HG03469 (cell line): ENCODE measurements around the gene COX5B.
"Not testable (repeated sequence)": the region's sequence is repeated elsewhere in the genome, so short reads cannot be mapped to it uniquely, and the experiment has no call there.

Experiments
- ATAC-seq: cut with Tn5 transposase; IDR thresholded peaks from one replicate; pipeline ENCODE4 v1.9.1; 2021; ENCODE audit warnings: mild to moderate bottlenecking, moderate library complexity, moderate number of reproducible peaks; ENCODE audit not compliant: unreplicated experiment

Gene COX5B, protein sequence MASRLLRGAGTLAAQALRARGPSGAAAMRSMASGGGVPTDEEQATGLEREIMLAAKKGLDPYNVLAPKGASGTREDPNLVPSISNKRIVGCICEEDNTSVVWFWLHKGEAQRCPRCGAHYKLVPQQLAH

DNA sequence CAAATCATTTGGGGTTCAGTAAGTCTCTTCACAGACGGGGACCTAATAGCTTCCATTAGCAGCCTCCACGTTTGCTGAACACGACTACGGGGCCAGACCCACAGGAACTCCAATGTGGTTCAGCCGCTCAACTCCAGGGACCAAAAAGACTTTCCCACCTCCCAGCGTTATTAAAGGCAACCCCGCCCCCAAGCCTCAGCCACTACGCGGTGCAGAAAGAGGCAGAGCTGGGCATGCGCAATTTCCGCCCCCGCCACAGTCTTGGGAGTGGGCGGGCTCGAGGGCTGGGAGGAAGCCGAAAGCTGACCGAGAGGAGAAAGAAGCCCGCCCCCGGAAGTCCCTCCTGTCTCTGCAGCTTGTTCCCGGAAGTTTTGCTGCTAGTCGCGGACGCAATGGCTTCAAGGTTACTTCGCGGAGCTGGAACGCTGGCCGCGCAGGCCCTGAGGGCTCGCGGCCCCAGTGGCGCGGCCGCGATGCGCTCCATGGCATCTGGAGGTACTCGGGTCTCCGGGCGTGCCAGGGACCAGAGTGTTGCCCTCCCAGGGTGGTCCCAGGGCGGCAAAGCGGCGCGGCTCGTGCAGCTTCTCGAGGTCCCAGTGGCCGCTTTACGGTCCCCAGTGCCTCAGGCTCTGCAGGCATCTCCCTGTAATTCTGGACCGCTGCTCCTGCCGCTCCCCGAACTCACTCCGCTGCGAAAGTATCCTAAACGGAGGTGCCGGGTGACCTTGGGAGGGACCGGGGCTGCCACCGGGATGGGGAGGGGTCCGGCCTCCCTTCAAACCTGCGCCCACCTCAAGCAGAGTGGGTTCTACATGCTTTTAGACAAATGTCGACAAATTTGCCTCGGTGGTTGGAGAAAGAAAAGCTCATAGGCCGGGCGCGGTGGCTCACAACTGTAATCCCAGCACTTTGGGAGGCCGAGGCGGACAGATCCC is at the start of gene COX5B:
TSS of gene COX5B (plus strand) at position 368 of the 935 bp plus-strand sequence. CDS start at position 393, 25 bp downstream.
- peak; percentile 71 for ATAC-seq

DNA sequence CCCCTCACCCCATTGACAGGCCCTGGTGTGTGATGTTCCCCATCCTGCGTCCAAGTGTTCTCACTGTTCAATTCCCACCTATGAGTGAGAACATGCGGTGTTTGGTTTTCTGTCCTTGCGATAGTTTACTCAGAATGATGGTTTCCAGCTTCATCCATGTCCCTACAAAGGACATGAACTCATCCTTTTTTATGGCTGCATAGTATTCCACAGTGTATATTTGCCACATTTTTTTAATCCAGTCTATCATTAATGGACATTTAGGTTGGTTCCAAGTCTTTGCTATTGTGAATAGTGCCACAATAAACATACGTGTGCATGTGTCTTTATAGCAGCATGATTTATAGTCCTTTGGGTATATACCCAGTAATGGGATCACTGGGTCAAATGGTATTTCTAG is 49.7 kb upstream of the COX5B start:
- not testable (repeated sequence) for ATAC-seq

DNA sequence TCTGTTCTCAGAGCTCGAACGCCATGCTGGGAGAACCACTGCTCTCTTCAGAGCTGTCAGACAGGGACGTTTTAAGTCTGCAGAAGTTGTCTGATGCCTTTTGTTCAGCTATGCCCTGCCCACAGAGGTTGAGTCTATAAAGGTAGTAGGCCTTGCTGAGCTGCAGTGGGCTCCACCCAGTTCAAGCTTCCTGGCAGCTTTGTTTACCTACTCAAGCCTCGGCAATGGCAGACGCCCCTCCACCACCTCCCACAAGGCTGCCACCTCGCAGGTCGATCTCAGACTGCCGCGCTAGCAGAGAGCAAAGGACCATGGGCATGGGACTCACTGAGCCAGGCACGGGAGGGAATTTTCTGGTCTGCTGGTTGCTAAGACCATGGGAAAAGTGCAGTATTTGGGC is 44.3 kb upstream of the COX5B start:
- not testable (repeated sequence) for ATAC-seq

DNA sequence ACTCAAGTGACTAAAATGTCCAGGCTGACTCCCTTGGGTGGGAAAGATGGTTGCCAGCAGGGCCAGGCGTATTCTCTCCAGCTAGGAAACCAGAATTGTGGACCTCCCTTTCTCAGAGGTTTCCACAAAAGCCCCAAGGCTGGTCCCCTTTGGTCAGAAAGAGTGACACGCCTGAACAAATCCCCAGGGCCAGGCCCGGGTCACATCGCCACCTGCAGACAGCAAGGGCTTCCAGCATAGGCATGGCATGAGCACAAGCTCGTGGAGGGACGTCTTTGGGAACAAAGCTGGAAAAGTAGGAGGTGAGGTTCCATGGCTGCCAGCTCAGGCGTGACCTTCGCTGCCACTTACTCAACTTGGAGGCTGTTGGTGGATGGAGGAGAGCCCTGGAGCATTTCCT is 40.8 kb upstream of the COX5B start:
- ATAC-seq, result not testable (repeated sequence)

DNA sequence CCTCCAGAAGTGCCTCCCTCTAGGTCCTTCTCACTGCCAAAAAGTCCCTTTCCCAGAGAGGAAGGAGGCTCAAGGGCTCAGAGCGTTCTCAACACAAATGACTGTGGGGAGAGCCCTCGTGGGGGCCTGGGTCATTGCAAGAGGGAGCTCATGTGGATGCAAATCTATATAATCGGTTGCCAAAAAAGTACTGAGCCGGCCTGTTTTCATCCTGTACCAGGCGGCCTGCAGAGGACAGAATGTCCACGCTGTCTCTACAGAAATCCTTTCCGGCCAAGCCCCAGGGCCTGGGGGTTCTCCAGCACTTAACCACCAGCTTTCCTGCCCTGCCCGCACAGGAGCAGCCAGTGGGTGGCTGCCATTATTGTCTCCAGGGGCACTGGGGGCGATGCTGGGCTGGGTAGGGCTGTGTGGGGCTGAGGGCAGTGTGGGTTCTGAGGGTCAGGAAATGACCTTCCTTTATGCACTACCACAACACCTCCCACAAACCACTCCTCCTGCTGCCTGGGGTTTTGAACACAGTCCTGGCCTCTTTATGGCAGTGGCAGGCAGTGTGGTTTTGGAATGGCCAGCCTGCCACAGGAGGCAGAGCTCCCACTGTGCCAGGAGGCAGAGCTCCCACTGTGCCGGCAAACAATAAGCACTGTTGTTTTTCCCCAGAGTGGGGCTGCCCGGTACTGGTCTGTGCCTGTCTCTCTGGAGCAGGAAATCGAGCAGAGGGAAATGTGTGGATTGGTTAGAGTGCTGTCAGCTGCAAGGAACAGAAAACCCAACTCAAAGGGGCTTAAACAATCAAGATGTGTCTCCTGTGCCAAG is 40.1 kb upstream of the COX5B start:
- ATAC-seq, result not testable (repeated sequence)

DNA sequence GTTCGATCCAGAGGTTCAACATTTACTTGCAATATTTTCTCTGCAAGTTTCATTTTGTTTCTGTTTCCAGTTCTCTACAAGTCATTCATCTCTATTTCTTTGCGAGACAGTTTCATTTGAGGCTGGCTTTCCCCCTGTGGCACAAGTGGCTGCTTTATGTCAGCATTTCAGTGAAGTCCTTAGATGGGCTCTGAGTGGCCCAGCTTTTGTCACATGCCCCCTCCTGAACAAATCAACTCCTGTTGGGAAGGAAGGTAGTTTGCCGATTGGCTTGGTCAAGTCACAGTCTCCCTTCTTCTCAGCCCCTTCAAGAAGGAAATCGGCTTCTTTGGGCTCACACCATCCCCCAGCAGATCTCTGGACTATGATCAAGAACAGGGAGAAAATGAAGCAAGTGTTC is 37.1 kb upstream of the COX5B start:
- not testable (repeated sequence) for ATAC-seq

DNA sequence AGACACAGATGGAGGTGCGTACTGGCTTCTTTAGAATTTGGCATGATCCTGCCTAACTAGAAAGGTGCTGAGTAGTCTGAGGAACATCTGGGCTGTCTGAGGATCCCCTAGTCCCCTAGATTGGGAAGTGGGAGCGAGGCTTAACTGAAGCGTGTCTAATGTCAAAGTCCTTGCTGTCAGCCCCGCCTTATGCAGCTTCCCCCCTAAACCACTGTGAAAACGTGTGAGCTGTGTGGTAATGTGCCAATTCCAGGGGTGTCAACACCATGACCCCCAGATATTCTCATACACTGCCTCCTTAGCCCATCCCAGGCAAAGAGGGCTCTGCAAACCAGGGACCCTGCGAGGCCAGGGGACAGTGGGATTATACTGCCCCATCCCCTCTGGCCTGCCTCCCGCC is 34.0 kb upstream of the COX5B start:
- not testable (repeated sequence) for ATAC-seq

DNA sequence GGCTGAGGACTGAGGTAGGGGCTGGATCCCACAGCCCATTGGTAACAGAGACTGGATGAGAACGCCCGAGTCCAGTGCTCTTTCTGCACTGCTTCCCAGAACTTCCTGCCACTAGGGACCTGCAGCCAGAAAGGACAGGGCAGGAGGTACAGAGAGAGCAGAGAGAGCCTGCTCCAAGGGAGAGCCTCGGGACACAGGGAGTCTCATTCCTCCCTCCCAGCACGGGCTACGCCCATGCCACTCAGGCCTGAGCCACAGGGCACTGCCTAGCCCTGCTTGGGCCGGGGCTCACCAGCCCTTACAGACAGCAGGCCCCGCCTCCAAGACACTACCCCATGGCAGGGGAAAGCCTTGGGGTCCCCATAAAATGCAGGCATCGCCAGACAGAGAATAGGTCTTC is 30.1 kb upstream of the COX5B start:
- not testable (repeated sequence) for ATAC-seq

DNA sequence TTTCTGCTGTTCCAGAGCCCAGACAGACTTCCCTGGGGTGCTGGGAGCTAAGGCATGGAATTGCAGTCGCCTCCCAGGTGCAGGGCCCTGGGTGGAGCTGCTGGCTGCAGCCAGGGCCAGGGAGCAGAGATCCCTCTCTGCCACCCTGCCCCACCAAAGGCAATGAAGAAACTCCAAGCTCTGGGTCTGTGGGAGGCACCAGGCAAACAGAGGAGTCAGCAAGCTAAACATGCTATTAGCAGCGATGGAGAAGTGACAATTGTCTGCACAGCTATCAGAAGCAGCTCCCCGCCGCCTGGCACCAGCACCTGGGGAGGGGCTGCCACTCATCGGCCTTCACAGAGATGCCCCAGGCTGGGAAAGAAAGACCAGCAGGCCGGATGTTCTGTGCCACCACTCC is 28.0 kb upstream of the COX5B start:
- ATAC-seq, result no peak

DNA sequence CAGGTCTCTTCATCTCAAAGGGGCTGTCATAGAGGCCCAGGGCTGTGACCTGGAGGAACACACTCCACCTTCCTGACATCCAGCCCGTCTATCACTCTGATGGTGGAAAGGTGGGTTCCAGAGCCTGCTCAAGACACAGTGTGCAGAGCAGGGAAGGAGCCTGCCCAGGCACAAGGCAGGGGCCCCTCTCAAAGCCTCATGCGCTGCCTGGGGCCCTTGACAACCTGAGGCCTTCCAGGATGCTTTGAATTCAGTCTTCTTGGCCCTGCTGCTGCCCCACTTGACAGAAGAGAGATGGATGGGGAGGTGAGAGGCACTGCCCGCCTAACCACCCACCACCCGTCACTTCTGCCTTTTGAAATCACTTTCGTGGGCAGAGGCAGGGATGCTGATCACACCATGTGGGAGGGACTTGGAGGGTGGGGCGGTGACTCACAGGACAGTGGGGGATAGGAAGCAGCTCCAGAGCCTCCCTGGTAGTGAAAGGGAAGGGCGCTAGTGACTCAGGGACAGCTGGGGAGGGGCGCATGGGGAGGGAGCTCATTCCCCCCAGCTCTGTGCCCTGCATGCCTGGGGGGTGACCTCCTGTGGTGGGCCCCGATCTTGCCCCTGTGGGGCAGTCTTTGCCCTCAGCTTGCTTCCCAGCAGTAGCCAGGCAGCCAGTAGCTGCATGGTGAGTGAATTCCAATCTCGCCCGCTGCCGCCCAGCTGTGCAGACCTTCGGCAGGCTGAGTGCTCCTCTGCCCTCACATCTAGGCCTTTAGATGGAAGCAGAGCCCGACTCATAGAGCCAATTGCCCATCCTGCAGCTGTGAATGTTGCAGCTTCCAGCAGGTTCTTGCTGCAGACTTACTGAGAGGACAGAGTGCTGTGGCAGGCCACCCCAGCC is 26.7 kb upstream of the COX5B start:
- not testable (repeated sequence) for ATAC-seq

DNA sequence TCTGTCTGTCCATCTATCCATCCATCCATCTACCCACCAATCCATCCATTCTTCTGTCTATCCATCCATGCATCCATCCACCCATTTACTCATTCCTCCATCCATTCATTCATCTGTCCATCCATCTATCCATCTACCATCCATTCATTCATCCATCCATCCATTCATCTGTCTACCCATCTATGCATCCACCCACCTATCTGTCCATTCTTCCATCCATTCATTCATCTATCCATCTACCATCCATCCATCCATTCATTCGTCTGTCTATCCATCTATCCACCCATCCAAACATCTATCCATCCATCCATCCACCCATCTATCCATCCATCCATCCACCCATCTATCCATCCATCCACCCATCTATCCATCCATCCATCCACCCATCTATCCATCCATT is 25.4 kb upstream of the COX5B start:
- not testable (repeated sequence) for ATAC-seq

DNA sequence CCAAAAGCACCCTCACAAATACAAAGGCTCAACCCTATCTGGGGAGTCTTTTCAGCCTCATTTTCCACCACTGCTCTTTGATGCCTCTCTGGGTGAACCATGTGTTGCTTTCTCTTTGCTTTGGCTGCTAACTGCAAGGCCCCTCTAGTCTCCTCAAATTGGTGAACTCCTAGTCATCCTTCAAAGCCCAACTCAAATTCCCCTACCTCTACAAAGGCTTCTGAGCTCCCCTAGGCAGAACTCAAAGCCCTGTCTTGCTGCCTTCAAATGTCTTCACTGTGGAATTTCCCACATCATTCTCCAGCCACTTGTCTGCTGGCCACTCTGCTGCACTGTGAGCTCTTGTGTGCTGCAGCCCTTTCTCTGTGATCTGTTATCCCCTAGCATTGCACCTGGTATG is 22.9 kb upstream of the COX5B start:
- ATAC-seq, result not testable (repeated sequence)

DNA sequence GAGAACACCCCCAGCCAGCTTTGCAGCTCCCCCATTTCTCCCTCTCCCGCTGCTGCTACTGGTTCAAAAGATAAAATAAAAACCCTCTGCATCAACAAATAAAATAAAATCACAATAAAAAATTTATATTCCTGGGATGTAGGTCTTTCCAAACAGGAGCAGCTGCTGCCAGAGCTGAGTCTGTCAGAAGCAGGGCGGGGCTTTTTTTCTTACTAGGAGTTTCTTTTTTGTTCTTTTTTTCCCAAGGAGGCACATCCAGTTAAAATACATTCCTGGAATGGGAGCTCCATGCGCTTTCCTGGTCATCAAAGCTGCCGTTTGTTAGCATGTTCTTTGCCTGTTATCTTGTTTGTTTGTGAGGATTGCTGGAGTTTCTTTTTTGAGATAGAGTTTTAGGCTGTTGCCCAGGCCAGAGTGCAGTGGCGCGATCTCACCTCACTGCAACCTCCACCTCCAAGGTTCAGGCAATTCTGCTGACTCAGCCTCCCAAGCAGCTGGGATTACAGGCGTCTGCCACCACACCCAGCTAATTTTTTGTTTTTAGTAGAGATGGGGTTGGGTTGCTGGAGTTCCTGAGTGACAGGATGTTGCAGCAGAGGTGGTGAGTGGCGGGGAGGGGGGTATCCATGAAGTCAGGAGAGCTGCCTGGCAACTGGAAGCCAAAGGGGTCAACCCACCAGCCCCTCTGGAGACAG is 20.4 kb upstream of the COX5B start:
- not testable (repeated sequence) for ATAC-seq

DNA sequence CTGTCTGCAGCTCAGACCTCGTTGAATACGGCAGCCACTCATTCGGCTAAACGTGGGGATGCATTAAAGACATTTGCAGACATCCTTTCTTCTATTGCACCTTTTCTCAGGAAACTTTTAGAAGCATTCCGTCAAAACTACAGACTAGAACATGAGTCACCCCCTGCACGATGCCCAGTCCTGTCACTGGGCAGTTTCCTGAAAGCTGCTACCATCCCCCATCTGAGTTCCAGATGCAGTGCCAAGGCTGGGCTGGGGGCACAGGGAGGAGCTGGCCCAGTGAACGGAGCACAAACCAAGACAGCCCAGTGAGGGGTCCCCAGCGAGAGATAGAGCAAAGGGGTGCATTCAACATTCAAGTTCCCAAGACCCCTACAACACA is 19.8 kb upstream of the COX5B start:
- not testable (repeated sequence) for ATAC-seq

DNA sequence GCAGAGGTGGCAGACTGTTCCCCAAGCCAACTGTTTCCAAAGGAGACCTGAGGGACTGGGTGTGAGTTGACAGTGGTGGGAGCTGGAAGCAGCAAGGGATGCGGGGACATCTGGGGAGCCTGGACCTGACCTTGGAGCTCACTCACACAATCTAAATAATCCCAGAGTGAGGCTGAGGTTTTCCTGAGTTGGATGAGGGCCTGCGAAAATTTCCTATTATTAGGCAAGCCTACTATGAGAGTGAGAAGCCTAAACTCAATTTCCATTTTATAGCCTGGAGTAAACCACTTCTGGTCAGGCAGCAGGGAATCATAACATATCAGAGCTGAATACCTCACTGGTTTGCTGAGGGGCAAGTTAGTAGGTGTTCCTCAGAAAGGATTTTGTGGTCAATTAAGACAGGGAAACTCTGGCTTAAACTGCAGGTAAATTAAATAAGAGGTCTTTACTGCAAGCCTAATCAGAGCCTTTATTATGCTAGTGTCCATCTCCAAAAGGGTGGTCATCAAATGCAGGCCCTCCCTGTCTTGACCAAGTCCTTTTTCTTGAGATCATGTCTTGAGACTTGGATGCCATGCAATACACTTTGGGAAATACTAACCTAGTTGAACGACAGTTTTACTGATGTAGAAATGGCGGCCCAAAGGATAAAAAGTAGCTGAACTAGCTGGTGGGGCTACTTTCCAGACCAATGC is 1.7 kb upstream of the COX5B start:
- ATAC-seq, result no peak

DNA sequence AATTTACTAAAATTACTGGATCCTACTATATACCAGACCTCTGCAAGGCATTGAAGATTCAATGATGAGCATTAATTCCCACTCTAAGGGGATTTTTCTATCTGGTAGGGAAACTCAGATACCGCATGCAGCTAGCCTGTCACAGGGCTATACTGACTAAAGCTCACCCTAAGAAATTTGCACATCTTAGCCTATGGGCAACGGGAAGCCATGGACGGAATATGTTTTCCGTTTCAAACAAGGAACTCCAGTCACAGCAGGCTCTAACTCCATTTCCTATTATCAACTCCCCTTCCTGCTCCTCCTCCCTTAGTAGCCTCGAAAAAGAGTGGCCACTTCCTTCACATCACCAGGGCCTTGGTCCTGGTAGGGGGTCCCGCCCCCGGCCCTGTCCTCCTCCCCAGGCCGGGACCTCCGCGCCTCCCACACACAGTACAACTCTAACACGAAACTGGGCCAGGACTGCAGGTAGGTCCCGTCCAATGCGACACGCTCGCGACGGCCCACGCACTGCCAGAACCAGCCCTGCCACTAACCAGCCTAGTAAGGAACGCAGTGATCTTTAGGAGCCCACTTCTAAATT is 659 bp upstream of the COX5B start:
- peak; percentile 16 for ATAC-seq

DNA sequence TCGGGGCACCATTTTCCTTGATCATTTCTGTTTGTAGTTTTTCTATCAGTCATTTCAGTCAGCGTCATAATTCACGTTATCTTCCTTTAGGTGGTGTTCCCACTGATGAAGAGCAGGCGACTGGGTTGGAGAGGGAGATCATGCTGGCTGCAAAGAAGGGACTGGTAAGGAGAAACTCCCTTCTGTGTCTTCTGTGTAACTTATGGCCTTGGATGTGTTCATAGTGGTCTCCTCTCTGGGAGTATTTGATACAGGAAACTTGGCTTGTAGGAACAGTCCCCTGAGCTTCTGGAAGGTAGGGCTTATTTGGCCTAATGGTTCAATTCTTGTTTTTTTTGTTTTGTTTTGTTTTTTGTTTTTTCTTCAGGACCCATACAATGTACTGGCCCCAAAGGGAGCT is 1.1 kb downstream of the COX5B start:
- no peak for ATAC-seq

DNA sequence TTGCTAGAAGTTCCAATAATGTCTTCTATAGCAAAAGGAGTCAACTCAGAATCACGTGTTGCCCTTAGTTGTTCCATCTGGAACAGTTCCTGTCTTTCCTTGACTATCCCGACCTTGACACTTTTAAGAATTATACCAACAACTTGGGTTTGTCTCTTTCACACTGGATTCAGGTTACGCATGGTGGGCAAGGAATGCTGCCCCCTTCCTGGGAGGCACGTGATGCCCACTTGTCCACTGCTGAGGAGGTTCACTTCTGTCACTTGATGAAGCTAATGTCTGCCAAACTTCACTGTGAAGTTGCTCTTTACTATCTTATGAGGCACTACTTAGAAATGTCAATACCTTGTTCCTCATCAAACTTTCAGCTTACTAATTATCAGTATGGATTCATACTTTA is 5.3 kb downstream of the COX5B start:
- ATAC-seq, result no peak

DNA sequence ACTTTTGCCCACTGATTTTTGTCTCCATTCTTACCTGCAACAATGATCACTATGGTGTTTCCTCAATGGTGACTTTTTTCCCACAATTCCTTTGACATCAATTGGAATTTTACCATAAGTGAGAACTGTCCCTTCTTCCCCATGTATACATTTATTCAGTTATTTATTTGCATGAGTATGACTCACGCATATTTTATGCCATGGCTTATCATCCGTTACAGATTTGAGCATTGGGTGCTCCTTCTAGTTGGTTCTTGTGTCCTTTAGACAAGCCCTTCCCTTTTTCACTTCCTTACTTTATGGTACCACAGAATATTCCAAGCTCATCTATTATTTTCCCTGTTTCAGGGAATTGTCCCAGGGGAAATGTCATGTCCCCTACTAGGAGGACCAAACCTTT is 7.6 kb downstream of the COX5B start:
- ATAC-seq, result no peak
